ENCODE measurements around the gene SNED1.

Gene SNED1

DNA sequence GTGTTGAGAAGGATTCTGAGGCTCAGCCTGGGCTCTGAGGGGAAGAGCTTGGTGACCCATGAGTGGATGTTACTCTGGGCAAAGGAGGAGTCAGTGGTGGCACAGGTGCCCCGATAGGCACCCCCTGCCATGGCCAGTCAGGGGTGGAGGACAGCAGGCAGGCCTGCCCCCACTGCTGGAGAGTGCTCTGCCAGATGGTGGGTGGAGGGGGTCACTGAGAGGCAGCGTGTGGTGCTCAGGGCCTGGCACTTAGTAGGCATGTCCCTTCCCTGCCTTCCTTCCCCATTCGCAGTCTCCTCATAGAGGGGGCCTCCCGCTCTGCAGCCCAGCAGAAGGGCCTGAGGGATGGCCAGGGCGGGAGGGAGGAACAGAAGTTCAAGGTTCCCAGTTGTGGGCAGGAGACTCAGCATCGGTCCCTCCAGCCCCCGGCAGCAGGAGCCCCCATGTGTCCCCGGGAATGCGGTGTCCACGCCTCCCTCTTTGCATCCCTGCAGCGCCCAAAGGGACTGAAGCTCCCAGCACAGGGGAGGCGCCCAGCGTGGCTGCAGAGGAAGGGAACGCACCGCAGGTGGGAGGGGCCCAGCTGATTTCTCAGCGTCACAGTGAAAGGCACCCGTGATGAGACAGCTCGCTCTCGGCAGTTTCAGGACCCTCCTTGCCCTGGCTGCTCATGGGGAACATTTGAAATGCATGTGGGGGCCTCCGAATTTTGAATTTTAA is 5.7 kb upstream of the SNED1 start:
- no peak for DNase-seq (ENCODE audit: low read depth)

DNA sequence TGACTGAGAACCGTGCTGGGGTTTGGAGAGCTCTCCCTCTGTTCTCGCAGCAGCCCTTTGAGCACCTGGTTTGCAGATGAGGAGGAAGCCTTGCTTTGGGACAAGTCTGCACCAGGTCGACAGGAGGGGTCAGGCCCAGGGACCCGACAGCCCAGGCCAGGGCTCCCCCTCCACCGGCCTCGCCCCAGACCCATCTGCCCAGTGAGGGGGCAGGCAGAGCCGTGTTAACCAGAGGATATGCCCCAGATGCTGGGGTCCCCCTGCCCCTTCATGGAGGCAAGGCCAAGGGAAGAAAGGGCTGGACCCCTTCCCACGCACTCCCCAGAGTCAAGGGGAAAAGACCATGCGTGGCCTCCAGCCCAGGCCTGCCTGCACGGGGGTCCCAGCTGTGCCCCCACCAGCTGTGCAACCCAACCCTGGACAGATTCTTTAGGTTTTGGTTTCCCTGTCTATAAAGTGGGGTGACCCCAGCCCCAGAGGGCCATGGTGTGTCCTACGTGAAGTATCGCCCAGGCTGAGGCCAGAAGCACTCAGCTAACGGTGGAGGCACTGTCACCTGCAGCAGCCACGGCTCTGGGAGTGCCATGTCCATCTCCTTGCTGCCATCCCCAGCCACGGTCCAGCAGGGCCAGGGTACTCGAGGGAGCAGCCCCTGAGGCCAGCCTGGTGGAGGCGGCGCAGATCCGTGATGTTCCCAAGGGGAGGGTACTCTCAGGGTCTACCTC is 4.8 kb upstream of the SNED1 start:
- DNase-seq (ENCODE audit: low read depth) = no peak

DNA sequence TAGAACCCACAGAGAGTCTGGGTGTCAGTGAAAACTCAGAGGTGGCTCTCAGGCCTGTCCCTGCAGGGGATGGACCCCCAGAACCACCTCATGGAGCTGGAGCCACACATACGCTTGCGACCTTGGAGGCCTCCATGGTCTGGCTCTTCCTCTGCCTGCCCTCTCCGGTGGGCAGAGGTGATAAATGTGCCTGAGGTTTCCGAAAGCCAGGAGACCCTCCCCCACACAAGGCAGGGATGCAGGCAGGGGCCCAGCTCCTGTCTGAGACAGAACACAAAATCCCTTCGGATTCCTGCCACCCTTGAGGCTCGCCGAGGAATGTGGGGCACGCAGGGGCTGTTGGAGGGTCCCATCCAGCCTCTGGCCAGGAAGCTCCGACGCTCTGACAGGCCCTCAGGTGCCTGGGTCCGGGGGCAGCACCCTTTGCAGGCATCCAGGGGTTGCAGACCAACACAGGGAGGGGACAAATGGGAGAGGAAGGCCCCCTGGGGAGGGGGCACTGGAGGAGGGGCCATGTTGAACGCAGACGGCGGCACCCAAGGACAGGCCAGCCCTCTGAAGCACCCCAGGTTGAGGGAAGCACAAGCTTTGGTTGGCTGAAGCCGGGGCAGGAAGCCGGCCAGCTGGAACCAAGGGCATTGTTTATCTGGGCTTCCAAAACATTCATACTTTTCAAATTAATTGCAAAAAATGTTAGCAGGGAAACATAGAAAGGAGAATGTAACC is 4.1 kb upstream of the SNED1 start:
- no peak for DNase-seq (ENCODE audit: low read depth)

DNA sequence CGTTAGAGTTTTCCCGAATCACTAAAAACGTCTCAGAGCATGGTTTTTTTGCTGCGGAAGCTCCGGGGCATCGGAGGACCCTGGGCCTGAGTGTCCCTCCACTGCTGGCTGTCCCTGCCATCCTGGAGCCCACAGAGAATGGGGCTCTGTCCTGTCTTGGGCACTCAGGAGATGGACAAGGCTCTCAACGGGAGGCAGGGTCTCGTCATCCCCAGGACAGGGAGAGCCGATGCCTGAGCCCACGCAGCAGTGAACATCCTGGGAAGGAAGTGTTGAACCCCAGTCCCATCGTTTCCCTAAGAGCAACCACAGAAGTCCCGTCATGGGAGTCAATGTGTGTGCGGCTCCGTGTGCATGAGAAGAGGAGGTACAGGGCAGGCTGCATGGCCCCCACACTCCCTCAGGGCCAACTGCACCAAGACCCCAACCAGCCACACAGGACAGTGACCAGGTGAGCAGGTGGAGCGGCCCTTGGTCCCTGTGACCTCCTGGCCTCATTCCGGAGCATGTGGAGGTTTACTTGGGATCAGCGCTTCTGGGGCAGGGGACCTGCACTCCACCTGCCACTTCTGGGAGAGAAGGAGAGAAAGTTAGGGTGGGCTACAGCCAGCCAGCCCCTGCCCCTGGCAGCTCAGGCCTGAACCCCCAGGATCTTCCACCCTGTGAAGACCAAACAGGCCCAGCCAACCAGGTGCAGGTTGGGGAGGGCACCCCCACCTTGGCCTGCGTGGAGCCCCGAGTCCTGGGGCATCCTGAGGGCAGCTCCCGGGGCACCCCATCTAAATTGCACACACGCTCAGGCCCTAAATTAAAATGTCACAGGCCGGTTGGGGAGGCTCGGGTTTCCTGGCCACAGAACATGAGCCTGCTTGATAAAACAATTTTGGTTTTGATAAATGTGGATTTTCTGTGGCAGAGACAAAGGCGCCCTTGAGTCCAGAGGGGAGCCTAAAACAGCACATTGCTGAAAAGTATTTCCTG is 3.1 kb upstream of the SNED1 start:
- no peak for DNase-seq (ENCODE audit: low read depth)

DNA sequence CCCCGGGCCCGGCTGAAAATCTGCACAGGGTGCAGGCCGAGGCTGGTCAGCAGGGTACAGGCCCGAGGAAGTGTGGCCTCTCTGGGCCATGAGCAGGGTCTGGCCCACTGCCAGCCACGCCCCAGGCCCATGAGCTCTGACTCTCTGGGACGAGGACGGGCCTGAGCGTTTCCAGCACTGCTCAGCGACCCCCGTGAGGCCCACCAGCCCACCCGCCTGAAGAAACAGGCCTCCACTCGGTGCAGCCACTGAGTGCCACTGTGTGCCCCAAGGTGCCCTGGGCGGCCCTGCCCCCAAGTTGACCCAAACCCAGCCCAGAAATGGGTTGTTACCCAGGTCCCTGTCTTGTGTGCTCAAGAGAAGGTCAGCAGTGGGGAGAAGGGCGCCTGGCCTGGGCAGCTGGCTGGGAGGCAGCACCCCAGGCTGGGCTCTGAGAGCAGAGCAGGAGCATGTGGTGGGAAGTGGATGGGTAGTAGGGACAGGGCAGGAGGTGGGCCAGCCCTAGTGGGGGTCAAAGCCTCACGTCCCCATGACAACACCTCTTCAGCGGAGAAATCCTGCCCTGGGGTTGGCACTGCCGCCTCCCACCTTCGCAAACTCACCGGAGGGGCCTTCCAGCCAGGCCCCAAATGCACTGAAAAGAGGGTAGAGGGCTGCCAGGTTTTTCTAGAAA is 2.1 kb upstream of the SNED1 start:
- DNase-seq (ENCODE audit: low read depth) = no peak

DNA sequence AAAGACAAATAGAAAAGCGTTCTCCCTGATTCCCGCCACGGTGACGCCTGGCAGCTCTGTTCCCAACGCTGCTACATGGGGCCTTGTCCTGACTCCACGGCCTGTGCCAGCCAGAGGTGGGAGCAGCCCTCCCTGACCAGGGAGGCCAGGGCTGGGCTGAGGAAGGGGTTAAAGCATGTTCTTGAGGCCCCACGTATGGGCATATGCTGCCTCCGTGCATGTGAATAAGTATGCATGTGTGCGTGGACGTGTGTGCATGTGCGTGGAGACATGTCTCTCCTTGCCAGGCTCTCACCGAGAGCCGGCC is 1.6 kb upstream of the SNED1 start:
- no peak for DNase-seq (ENCODE audit: low read depth)

DNA sequence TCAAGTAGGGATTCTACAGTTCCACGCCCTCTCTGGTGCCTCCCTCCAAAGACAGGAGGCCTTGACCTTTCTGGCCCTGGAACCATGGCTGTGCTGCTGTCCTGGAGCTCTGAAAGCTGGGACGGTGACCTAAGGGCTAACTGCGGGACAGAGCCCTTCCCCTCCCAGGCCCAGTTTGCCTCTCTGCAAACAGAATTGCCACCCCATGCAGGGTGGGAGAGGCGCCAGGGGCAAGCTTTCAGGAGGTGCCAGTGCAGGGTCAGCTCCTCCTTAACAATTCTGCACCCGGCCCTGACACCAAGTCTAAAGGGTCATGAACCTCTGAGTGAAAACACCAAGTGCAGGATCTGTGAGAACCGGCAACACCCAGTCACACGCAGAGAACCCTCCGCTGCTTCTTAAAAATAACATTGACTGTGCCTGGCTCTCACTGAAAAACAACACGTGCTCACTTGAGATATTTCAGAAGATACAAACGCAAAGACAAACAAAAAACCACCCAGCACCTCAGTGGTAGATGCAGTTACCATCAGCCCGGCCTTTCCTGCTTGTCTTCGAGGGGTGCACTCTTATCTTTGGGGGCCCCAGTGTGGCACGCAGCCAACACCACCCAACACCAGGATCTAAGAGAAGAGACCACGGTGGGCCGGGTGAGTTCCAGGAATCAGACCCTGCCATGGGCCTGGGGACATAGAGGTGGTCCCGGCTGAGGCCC is 1.1 kb upstream of the SNED1 start:
- no peak for DNase-seq (ENCODE audit: low read depth)

DNA sequence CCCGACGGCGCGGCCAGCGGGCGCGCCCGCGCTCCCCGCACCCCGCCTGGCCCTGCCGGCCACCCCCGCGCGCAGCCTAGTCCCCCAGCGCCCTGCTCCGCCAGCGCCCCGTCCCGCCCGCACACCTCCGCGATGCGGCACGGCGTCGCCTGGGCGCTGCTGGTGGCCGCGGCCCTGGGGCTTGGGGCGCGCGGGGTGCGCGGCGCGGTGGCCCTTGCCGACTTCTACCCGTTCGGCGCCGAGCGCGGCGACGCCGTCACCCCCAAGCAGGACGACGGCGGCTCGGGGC is 232 bp downstream of the SNED1 start:
- no peak for DNase-seq (ENCODE audit: low read depth)

DNA sequence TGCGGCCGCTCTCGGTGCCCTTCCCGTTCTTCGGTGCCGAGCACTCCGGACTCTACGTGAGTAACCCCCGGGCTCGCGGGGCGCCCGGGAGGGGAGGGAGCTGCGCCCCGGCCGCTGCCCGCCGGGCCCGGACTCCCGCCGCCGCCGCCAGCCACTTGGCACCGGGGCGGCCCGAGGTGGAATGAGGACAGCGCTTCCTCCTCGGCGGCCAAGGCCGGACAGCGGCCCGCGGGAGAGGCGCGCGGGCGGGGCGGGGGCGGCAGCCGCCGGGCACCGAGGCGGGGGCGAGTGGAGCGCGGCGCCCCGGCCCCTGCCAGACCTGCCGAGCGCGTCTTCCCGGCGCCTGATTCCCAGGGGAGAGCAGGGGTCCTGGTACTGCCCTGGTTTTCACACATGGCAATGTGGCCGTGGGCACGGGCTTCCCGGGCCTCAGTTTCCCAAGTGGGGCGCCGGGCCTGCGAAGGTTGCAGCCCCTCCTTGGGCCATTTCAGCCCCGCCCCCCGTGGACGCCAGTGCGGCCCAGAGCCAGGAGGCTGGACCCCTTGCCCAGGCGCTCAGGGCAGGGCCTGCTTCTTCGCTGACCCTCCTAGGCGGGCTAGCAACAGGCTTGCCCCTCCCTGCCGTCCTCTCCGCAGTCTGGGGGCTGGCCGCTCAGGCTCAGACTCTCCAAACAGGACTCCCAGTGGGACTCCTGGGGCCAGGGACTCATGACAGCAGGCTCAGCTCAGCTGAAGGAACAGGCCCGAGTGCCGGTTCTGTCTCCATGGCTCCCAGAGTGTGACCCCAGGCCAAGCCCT is 775 bp downstream of the SNED1 start:
- no peak for DNase-seq (ENCODE audit: low read depth)

DNA sequence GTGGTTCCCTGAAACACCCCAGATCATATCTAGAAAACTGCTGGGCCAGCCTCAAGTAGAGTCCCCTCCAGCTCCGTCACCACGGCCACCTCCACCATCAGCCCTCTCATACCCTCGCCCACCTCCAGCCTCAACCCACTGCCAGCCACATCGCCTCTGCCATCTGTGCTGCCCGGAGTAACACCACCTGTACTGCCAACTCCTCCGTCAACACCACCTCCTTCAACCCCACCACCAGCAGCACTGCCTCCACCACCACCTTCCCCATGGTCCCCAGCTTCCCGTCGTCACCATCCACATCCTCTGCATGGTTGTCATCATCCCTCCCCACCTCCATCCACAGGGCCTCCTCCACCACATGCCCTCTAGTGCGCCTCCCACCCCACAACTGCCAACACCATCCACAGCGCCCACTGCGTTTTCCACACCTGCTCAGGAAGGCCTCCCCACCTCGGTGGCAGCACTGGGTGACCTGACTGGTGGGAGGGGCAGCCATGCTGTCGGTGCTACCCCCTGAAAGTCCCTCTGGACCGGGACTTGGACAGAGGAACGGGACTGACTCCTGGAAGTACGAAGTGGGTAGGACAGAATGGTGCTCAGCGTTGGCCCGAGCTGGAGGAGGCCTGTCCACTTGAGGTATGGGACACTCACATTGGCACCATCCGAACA is 1.6 kb downstream of the SNED1 start:
- DNase-seq (ENCODE audit: low read depth) = no peak

DNA sequence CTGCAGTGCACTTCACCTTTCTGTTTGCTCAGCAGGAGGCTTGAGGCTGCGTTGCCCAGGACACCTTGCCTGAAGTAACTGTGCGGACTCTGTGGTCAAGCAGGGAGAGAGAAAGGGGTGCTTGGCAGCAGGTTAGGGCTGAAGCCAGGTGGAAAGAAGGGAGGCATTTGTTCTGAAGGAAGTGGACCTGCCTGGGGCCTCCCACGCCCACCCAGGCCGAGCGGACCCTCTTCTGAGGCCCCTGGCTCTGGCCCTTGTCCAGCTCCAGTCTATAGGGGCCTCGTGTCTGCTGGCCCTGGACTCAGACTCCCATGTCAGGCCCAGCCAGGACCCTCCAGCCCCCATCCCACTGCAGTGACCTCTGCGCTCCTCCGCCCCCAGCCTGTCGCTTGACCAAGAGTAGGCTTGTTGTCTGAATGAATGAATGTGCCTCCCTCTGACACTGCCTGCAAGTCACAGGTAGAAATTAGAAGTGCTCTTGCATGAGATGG is 2.5 kb downstream of the SNED1 start:
- DNase-seq (ENCODE audit: low read depth) = no peak

DNA sequence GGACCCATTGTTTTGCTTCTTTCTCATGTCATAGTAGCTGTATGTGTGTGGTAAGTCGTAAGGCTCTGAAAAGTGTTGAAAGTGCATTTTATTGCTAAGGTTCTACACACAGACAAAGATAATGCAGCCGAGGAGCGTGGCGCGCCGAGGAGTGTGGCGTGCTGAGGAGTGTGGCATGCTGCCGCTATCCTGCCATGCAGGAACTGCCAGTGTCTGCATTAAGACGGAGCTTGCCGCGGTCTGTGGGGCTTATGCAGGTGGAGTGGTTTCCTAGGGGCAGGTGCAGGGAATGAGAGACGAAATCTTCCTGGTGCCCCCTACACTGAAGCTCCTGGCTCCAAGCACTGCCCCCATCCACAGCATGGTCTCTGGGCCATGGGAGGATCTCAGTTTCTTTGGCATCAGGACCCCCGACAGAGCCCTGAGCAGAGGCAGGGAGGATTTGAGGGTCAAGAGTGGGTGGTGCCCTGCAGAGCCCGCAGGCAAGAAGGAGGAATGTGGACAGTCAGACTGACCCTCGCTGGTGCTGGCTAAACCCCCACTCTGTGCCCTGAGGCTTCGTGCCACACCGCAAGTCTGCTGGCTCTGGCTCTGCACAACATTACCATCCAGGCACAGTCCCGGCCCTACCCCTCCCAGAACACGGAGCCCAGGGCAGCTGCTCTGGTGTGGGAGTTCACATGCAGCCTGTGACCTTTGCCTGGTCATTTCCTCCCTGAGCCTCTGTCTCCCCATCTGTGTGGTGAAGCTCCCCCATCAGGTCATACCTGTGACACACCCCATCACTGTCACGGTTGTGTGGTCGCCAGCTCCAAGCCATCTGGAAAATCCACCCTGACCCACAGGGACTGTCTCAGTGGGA is 3.2 kb downstream of the SNED1 start:
- DNase-seq (ENCODE audit: low read depth) = no peak

DNA sequence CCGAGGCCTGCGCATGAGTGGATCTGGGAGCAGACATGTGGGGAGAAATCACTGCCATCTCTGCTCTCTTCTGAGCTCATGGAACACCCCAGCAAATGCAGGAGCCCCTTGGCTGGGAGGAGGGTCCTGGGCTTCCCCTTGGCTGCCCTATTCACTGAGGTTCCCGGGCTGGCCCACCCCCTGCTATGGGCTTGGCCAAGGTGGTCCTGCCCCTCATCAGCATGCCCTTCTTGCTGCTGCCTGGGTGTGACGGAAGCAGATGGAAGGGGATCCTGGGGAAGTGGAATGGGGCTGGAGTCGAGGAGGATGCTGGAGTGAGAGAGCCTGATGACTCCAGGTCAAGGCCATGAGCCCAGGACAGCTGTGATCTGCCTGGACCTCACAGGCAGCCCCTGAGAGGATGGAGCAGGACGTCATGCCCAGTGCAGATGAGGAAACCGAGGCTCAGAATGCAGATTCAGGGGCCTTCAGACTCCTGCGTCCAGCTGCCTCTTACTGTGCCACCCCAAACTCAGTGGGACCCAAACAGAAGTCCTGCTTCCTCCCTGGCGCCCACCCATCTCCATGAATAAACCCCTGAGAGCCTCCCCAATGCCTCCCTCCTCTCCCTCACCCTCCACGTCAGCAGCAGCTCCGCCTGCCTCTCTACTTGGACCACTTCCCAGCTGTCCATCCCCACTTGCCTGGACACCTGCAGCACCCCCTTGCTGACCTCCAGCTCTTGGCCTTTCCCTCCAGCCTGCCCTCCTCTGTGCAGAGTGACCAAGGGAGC is 4.0 kb downstream of the SNED1 start:
- DNase-seq (ENCODE audit: low read depth) = no peak

DNA sequence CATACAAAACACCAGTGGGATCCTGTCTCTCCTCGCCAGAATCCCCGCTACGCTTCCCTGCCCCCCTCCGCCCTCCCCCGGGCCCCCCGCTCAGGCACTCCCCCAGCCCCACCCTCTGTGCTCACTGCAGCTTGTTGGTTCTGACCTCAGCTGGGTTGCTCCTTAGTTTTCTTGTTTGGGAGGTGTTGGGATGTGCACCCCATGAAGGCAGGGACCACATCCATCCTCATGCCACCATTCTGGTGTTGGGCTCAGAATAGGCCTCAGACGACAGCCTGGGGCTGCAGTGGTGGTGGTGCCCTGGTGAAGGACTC is 4.6 kb downstream of the SNED1 start:
- no peak for DNase-seq (ENCODE audit: low read depth)

DNA sequence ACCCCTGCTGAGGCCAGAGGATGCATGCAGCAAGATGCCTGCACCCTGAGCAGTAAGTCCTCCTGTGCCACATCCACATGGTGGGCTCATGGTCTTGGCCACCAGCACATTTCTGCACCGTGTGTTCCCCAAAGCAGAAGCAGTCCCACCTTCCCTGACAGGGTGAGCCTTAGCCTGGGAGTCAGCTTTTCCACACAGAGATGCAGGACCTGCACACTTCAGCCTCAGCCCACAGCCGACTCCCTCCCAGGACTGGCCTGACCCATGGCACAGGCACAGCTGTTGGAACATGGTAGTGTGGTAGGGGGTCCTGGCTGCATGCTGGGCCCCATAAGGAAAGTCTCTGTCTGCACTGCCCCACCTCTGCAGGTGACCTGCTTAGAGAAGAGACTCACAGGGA is 5.0 kb downstream of the SNED1 start:
- DNase-seq (ENCODE audit: low read depth) = no peak

DNA sequence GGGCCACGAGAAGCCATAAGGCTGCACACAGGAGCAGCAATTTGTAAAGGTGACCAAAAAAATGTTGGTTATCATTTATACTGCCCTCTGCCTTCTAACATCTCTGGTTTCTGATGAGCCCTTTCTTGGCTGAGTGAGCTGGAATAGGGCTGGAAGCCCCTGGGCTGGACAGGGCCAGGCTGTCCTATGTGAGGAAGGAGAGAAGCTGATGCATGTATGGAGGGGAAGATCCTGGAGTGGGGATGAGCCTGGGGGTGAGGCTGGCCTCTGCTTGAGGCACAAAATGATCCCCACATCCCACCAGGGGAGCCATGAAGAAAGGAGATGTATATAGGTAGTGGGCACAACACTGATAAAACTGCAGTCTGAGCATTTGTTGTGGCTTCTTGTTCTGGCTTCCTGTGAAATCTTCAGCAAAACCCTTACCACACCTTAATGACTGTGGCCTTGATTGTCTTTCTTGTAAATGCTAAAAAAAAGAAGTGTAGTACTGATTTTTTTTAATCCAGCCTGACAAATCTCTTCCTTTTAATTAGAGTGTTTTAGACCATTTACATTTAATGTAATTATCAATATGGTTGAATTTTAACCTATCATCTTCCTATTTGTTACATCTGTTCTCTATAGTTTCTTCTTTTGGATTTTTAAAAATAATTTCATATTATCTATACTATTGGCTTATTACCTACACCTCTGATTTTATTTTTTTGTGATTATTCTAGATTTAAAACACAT is 5.6 kb downstream of the SNED1 start:
- DNase-seq (ENCODE audit: low read depth) = no peak

DNA sequence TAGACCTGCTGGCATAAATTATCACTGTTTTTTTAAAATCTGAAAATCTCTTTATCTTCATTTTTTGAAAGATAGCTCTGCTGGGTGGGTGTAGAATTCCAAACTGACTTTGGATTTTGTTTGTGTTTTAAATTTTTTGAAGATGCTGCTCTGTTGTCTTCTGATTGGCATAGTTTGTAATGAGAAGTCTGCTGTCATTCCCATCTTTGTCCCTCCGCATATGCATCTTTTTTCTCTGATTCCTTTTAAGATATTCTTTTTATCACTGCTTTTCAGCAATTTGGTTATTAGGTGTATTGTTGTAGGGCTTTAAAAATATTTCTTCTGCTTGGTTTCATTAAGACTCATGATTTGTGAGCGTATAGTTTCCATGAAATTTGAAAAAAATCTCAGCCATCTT is 7.2 kb downstream of the SNED1 start:
- DNase-seq (ENCODE audit: low read depth) = no peak

Data from activated T-cell treated with anti-CD3 and anti-CD28 coated beads for 1 hour (primary cell).